Epithelial cell of esophagus (primary cell): ENCODE results near the gene SEPTIN11.

ENCODE experiments used
- DNase-seq: peaks from one replicate; pipeline ENCODE4 v3.0.0; 2010; ENCODE audit warnings: low read depth
- H3K4me3 ChIP-seq: 2 replicates; pipeline ENCODE4 v1.5.1; 2011; ENCODE audit warnings: mild to moderate bottlenecking, low read length, control low read depth
- CTCF ChIP-seq: IDR thresholded peaks from 2 replicates; pipeline ENCODE4 v1.5.1; 2011; ENCODE audit warnings: low read depth, mild to moderate bottlenecking, low read length, control low read depth, inconsistent platforms; ENCODE audit not compliant: insufficient read depth; ENCODE audit errors: missing control alignments

Gene SEPTIN11

GRCh38 chr4:76951672-76952010 lies 2.1 kb downstream of the SEPTIN11 start:
- DNase-seq = no peak
- no peak overlapping the region for H3K4me3 ChIP-seq
- no peak for TF ChIP-seq CTCF

GRCh38 chr4:76952071-76952470 lies 2.5 kb downstream of the SEPTIN11 start:
- no peak for TF ChIP-seq CTCF
- no peak overlapping the region for H3K4me3 ChIP-seq
- DNase-seq = no peak

- no peak overlapping the region for H3K4me3 ChIP-seq
- TF ChIP-seq CTCF = no peak
- no peak for DNase-seq
Measured at GRCh38 chr4:76952656-76953582, 3.4 kb downstream of the SEPTIN11 start.

GRCh38 chr4:76953956-76954355 lies 4.4 kb downstream of the SEPTIN11 start:
- DNase-seq = no peak
- no peak overlapping the region for H3K4me3 ChIP-seq
- TF ChIP-seq CTCF = no peak

GRCh38 chr4:76954489-76954888 lies 4.9 kb downstream of the SEPTIN11 start:
- H3K4me3 ChIP-seq = no peak overlapping the region
- TF ChIP-seq CTCF = no peak
- DNase-seq = no peak

- H3K4me3 ChIP-seq = no peak overlapping the region
- DNase-seq = peak; percentile 55
- no peak for TF ChIP-seq CTCF
Measured at GRCh38 chr4:76955182-76955581, 5.6 kb downstream of the SEPTIN11 start.
